Lung (tissue), 12 donors: ENCODE measurements around the gene RNF121. TPM values are rescaled to one million over a fixed set of nuclear protein-coding genes. Genes with fewer than 3 reads are reported as not detected.
A peak's percentile ranks its signal among the peaks of the same experiment; 100 is the strongest.

Experiments
- ATAC-seq: fragments of 200-7000 bp; cut with Tn5 transposase; one replicate; pipeline ENCODE4 v1.9.1; 2020; ENCODE audit warnings: moderate number of reproducible peaks; ENCODE audit not compliant: insufficient read depth, low FRiP score
- DNase-seq, 3 donors: peaks; one replicate each; pipeline ENCODE4 v3.0.0-alpha.2; 2013 to 2017
- H3K27ac ChIP-seq, 2 donors: one replicate each; pipeline ENCODE4 v1.5.1; 2013; ENCODE audit warnings: mild to moderate bottlenecking in 2 of 2, moderate library complexity in 2 of 2, control low read depth in 1 of 2, inconsistent platforms in 1 of 2, low read depth in 1 of 2, low read length in 1 of 2
- H3K27me3 ChIP-seq, 3 donors: one replicate each; pipeline ENCODE4 v1.5.1; 2013; ENCODE audit warnings: low read length in 2 of 3; ENCODE audit not compliant: control insufficient read depth in 3 of 3, insufficient read depth in 3 of 3
- H3K36me3 ChIP-seq, 4 donors: one replicate each; pipeline ENCODE4 v1.5.1; 2013; ENCODE audit warnings: low read length in 4 of 4, mild to moderate bottlenecking in 1 of 4, moderate library complexity in 1 of 4; ENCODE audit not compliant: control insufficient read depth in 4 of 4, insufficient read depth in 4 of 4
- H3K4me1 ChIP-seq, 5 donors: one replicate each; pipeline ENCODE4 v1.5.1; 2013; ENCODE audit warnings: low read length in 5 of 5, mild to moderate bottlenecking in 2 of 5, moderate library complexity in 1 of 5; ENCODE audit not compliant: control insufficient read depth in 5 of 5, insufficient read depth in 5 of 5
- H3K4me3 ChIP-seq: one replicate; pipeline ENCODE4 v1.5.1; 2013; ENCODE audit warnings: mild to moderate bottlenecking, control low read depth, moderate library complexity
- H3K9ac ChIP-seq, 2 donors: one replicate each; pipeline ENCODE4 v1.5.1; 2013; ENCODE audit warnings: low read length in 2 of 2, control low read depth in 1 of 2; ENCODE audit not compliant: insufficient read depth in 1 of 2
- H3K9me3 ChIP-seq, 4 donors: one replicate each; pipeline ENCODE4 v1.5.1; 2013; ENCODE audit warnings: low read length in 3 of 4, mild to moderate bottlenecking in 1 of 4, moderate library complexity in 1 of 4; ENCODE audit not compliant: control insufficient read depth in 4 of 4, insufficient read depth in 3 of 4
- WGBS, 2 donors: extraction: QIAGEN DNeasy Blood & Tissue Kit; methylation state at CpG; one replicate each; pipeline ENCODE4 v1.1.7; 2013; 5-methylcytosine and 5-hydroxymethylcytosine counted together
- polyA plus RNA-seq, 2 donors: library from polyadenylated mRNA; stranded (reverse); fragments of 200-250 nt; gene quantifications; one replicate each; pipeline ENCODE4 v1.2.1, GENCODE V29; 2013
- total RNA-seq, 2 donors: library from RNA; depleted of rRNA in 1 of 2; stranded (reverse); fragments of >200 nt in 1 of 2; gene quantifications; one replicate each; pipeline ENCODE4 v1.2.1, GENCODE V29; 2014 to 2021
- TF ChIP-seq, protein P1 (sequence below): IDR thresholded peaks from 2 replicates; pipeline ENCODE4 v1.5.1; 2012; ENCODE audit warnings: mild to moderate bottlenecking; ENCODE audit errors: control extremely low read depth, extremely low read depth
- donor health status: control.
- donor health status: control.
- donor health status: Bipolar disorder and iron deficiency.
- donor health status: healthy.
- donor health status: DM: yes; HTN: yes; CAD: no.

Gene RNF121
- total and polyA plus RNA-seq, 4 donors = 14.0 to 30.2 (median 27.6) TPM

GRCh38 chr11:71977090-71977489 is 48.2 kb downstream of the RNF121 start:
- TF ChIP-seq, protein P1, sequence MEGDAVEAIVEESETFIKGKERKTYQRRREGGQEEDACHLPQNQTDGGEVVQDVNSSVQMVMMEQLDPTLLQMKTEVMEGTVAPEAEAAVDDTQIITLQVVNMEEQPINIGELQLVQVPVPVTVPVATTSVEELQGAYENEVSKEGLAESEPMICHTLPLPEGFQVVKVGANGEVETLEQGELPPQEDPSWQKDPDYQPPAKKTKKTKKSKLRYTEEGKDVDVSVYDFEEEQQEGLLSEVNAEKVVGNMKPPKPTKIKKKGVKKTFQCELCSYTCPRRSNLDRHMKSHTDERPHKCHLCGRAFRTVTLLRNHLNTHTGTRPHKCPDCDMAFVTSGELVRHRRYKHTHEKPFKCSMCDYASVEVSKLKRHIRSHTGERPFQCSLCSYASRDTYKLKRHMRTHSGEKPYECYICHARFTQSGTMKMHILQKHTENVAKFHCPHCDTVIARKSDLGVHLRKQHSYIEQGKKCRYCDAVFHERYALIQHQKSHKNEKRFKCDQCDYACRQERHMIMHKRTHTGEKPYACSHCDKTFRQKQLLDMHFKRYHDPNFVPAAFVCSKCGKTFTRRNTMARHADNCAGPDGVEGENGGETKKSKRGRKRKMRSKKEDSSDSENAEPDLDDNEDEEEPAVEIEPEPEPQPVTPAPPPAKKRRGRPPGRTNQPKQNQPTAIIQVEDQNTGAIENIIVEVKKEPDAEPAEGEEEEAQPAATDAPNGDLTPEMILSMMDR = no peak

GRCh38 chr11:71977743-71978418 is 49.0 kb downstream of the RNF121 start:
- TF ChIP-seq, protein P1 = peak; percentile 65
- Histone ChIP-seq H3K27ac (no peak overlapping the region), H3K4me3 (no peak overlapping the region), H3K27me3 (no peaks in the 10 kb centered on the region), H3K9ac (no peak overlapping the region), H3K4me1 (peaks cover 0 to 6% (median 0%) of the 10 kb centered on the region in 5 donors), H3K9me3 (no peaks in the 10 kb centered on the region), H3K36me3 (peaks cover 0 to 3% (median 2%) of the 10 kb centered on the region in 4 donors)
- ATAC-seq (no peak), DNase-seq (peak; percentile 33 to 69 (median 65))
- 50 to 54% methylated on average over 7 of the region's 7 CpGs for WGBS, 2 donors

More at GRCh38 chr11:71977090-71977489, 48.2 kb downstream of the RNF121 start:
- no peaks in the 10 kb centered on the region for H3K27me3 ChIP-seq
- H3K27ac ChIP-seq = no peak overlapping the region
- H3K36me3 ChIP-seq = peaks cover 0 to 3% (median 1%) of the 10 kb centered on the region in 4 donors
- peaks cover 0 to 6% (median 0%) of the 10 kb centered on the region in 5 donors for H3K4me1 ChIP-seq
- no peaks in the 10 kb centered on the region for H3K9me3 ChIP-seq
- 74 to 77% methylated on average over 1 of the region's 1 CpG for WGBS, 2 donors
- H3K9ac ChIP-seq = no peak overlapping the region
- ATAC-seq (no peak), DNase-seq (no peak)
- no peak overlapping the region for H3K4me3 ChIP-seq

- Histone ChIP-seq H3K9me3 (no peaks in the 10 kb centered on the region), H3K4me1 (peaks cover 0 to 6% (median 0%) of the 10 kb centered on the region in 5 donors), H3K27ac (no peak overlapping the region), H3K36me3 (peaks cover 0 to 6% (median 2%) of the 10 kb centered on the region in 4 donors), H3K9ac (no peak overlapping the region), H3K27me3 (no peaks in the 10 kb centered on the region), H3K4me3 (no peak overlapping the region)
- DNase-seq = no peak
- WGBS, 2 donors = 96% methylated on average over 4 of the region's 4 CpGs
- TF ChIP-seq, protein P1 = no peak
- no peak for ATAC-seq
Measured at GRCh38 chr11:71979094-71979493, 50.2 kb downstream of the RNF121 start.
